Measurements from ENCODE around the gene GCH1. TPM values are rescaled to one million over a fixed set of nuclear protein-coding genes. Genes with fewer than 3 reads are reported as not detected.
"Not testable (repeated sequence)": the region's sequence is repeated elsewhere in the genome, so short reads cannot be mapped to it uniquely, and the experiment has no call there.

Gene GCH1
- total RNA-seq, 4 donors from 2014 or later: 15.7 to 29.2 (median 28.1) TPM

DNA sequence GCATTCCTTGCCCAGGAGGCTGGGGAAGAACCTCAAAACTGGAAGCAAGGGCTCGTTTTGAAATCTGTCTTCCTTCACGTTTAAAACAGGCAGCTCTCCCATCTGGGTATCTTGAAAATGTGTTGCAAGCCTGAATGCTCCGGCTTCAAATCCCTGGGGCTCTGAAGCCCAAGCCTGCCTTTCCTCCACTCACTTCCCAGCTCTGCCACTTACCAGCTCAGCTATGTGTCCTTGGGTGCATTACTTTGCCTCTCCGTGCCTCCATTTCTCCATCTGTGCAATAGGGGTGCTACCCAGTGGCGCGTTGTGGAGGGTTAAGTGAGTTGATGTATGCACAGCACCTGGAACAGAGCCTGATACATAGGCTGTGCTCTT lies 97.6 kb downstream of the GCH1 start:
- DNase-seq: no peak
- H3K27ac ChIP-seq: no peak overlapping the region
- no peaks in the 10 kb centered on the region for H3K9me3 ChIP-seq
- TF ChIP-seq POLR2A (IDR thresholded peaks at IDR 0.05): no peak
- TF ChIP-seq, protein P1, sequence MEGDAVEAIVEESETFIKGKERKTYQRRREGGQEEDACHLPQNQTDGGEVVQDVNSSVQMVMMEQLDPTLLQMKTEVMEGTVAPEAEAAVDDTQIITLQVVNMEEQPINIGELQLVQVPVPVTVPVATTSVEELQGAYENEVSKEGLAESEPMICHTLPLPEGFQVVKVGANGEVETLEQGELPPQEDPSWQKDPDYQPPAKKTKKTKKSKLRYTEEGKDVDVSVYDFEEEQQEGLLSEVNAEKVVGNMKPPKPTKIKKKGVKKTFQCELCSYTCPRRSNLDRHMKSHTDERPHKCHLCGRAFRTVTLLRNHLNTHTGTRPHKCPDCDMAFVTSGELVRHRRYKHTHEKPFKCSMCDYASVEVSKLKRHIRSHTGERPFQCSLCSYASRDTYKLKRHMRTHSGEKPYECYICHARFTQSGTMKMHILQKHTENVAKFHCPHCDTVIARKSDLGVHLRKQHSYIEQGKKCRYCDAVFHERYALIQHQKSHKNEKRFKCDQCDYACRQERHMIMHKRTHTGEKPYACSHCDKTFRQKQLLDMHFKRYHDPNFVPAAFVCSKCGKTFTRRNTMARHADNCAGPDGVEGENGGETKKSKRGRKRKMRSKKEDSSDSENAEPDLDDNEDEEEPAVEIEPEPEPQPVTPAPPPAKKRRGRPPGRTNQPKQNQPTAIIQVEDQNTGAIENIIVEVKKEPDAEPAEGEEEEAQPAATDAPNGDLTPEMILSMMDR (IDR thresholded peaks at IDR 0.05): no peak
- no peak overlapping the region for H3K4me3 ChIP-seq
- no peaks in the 10 kb centered on the region for H3K36me3 ChIP-seq
- no peaks in the 10 kb centered on the region for H3K27me3 ChIP-seq
- H3K4me1 ChIP-seq: no peaks in the 10 kb centered on the region

DNA sequence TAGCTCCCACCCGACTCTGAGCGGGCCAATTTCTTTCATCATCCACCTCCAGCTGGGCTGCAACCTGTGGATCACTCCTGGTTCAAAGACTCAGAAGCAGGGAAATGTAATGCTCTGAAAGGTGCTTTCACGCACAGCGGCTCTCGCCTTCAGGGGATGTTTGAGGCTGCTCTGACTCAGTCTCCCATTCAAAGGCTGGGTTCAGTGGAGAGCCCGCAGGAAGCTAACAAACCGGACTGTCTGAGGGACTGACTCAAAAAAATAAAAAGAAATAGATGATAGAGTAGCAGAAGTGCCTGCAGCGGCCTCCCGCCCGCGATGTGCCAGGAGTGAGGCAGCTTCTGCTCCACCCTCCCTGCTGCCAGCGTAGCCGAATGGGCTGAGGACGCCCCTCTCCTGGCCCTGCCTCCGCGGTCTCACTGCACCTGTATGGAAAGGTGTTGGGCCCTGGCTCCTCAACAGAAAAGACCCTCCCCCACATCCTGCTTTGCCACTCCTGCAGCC lies 98.0 kb downstream of the GCH1 start:
- TF ChIP-seq, protein P1 (IDR thresholded peaks at IDR 0.05): no peak
- no peak for TF ChIP-seq POLR2A (IDR thresholded peaks at IDR 0.05)
- no peaks in the 10 kb centered on the region for H3K36me3 ChIP-seq

DNA sequence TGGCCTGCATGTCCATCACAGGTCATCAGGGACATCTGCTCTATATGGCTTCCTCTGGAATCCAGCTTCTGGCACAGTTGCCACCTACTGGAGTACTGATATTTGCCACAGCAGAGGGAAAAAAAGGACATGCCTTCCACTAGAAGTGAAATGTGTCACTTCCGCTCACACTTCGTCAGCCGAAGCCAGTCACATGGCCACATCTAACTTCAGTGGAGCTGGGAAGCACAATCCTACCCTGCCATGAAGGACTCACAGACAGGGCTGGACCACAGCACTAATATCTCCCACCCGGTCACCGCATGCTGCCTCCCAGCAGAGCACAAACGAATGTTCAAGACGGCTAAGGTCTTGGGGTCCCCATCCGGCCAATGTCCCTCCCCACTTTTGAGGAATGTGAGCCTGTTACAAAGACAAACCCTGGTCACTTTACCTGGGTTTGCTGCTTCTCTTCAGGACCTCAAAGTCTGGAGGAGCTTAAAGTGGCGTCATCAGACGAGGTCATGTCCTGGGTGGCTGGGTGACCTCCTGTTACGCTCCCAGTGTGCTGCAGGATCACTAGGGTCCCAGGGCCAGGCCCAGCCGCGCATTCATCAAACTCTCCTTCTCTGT lies 98.6 kb downstream of the GCH1 start:
- TF ChIP-seq, protein P1 (IDR thresholded peaks at IDR 0.05): no peak
- TF ChIP-seq POLR2A (IDR thresholded peaks at IDR 0.05): no peak
- Histone ChIP-seq H3K9me3 (no peaks in the 10 kb centered on the region), H3K27ac (no peak overlapping the region), H3K4me3 (no peak overlapping the region), H3K4me1 (no peaks in the 10 kb centered on the region), H3K36me3 (no peaks in the 10 kb centered on the region), H3K27me3 (no peaks in the 10 kb centered on the region)
- DNase-seq: no peak

More for the DNA sequence above, 98.0 kb downstream of the GCH1 start:
- no peak for DNase-seq
- H3K27me3 ChIP-seq: no peaks in the 10 kb centered on the region
- no peak overlapping the region for H3K27ac ChIP-seq
- no peaks in the 10 kb centered on the region for H3K9me3 ChIP-seq
- no peak overlapping the region for H3K4me3 ChIP-seq
- H3K4me1 ChIP-seq: no peaks in the 10 kb centered on the region

- H3K27me3 ChIP-seq: no peaks in the 10 kb centered on the region
- no peak overlapping the region for H3K4me3 ChIP-seq
- no peaks in the 10 kb centered on the region for H3K36me3 ChIP-seq
- TF ChIP-seq, protein P1 (IDR thresholded peaks at IDR 0.05): no peak
- TF ChIP-seq POLR2A (IDR thresholded peaks at IDR 0.05): no peak
- H3K27ac ChIP-seq: no peak overlapping the region
- H3K9me3 ChIP-seq: no peaks in the 10 kb centered on the region
- no peak for DNase-seq
- no peaks in the 10 kb centered on the region for H3K4me1 ChIP-seq
Measured at GRCh38 chr14:54803396-54803795, 99.2 kb downstream of the GCH1 start.

- not testable (repeated sequence) for H3K9me3 ChIP-seq, H3K27me3 ChIP-seq, DNase-seq, H3K27ac ChIP-seq, H3K4me3 ChIP-seq, H3K4me1 ChIP-seq, H3K36me3 ChIP-seq
Measured at GRCh38 chr14:54801482-54801881, 101.1 kb downstream of the GCH1 start.

DNA sequence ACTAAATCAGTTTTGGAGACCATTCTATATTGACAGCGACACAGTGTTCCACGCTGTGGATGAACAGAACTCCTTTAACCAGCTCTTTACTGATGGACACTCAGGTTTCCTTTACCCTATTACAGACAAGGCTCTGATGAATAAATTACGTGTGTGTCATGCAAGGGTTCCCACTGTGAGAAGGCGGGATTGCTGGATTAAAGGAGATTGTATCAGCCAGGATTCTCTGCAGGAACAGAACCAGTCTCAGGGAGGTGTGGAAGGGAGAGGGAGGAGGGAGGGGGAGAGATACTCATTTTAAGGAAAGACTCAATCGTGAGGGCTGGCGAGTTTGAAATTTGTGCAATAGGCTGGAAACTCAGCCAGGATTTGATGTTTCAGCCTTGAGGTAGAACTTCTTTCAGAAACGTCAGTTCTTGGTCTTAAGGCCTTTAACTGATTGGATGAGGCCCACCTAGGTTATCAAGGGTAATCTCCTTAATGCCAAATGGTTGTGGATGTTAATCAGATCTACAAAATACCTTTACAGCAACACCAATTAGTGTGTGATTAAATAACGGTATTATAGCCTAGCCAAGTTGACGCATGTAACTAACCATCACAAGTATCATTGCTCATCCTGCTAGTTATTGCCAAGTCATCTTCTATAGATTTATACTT lies 104.0 kb downstream of the GCH1 start:
- Histone ChIP-seq H3K27me3 (no peaks in the 10 kb centered on the region), H3K4me3 (no peak overlapping the region), H3K27ac (no peak overlapping the region), H3K9me3 (peaks cover 0 to 9% (median 0%) of the 10 kb centered on the region in 4 donors), H3K4me1 (no peaks in the 10 kb centered on the region), H3K36me3 (no peaks in the 10 kb centered on the region)
- no peak for TF ChIP-seq POLR2A (IDR thresholded peaks at IDR 0.05)
- TF ChIP-seq, protein P1 (IDR thresholded peaks at IDR 0.05): no peak
- no peak for DNase-seq
